GM23338 (cell line): ENCODE measurements around the gene CPSF2.

Experiments
- CREB1 ChIP-seq: fragments of 250-450 bp; sonication (Bioruptor Pico); IDR thresholded peaks from 2 replicates; pipeline ENCODE4 v1.5.0; 2020; ENCODE audit warnings: low read depth, mild to moderate bottlenecking, moderate library complexity
- CTCF ChIP-seq, 2 experiments: fragments of 200-600 bp in 1 of 2; sonication (generic) in 1 of 2; conservative IDR thresholded peaks; 2 replicates each; pipeline versions ENCODE4 v1.5.1 to v1.6.1; 2016 to 2017; ENCODE audit warnings: antibody characterized with exemption in 2 of 2, low read depth in 2 of 2, mild to moderate bottlenecking in 2 of 2, moderate library complexity in 1 of 2
- EZH2 ChIP-seq: fragments of 200-600 bp; sonication (generic); IDR thresholded peaks from one replicate; pipeline ENCODE4 v1.8.0; 2017; ENCODE audit warnings: antibody characterized with exemption, mild to moderate bottlenecking, low read depth; ENCODE audit not compliant: unreplicated experiment

GRCh38 chr14:92215579-92215978 is 93.8 kb downstream of the CPSF2 start:
- TF ChIP-seq CTCF (conservative IDR thresholded peaks at IDR 0.05; ENCODE audit: low read depth in 2 of 2) (no peak), EZH2 (no peak), CREB1 (CRISPR knock-in tag) (no peak)
